ENCODE results near the gene PDE11A. TPM values are rescaled to one million over a fixed set of nuclear protein-coding genes. Genes with fewer than 3 reads are reported as not detected.

The PDE11A gene
- total and polyA plus RNA-seq, 2 of the 8 experiments (the other 6 are each of a cell fraction or from before 2014, with no cell fraction given), result 0.19 to 0.23 TPM

GRCh38 chr2:178008636-178009289 is 63.8 kb downstream of the PDE11A start (continued):
- TF ChIP-seq SP2 (IDR thresholded peaks at IDR 0.05; ENCODE audit: low read length), result no peak
- no peak for TF ChIP-seq RAD21 (IDR thresholded peaks at IDR 0.05 in 1 of 2, conservative IDR thresholded peaks at IDR 0.05 in 1 of 2; ENCODE audit: low read depth in 2 of 2, low read length in 2 of 2)

Measured in H1 (cell line).